ENCODE results near the gene SMIM32.

- TF ChIP-seq POLR2A (IDR thresholded peaks at IDR 0.05; ENCODE audit: low read depth, low read length) (no peak), EZH2 (IDR thresholded peaks at IDR 0.05; ENCODE audit: borderline replicate concordance, low read depth, low read length, severe bottlenecking) (no peak), CTCF (IDR thresholded peaks at IDR 0.05; ENCODE audit: extremely low read depth in 1 of 2, insufficient read depth in 1 of 2, low read depth in 1 of 2, low read length in 2 of 2) (no peak), POLR2AphosphoS5 (IDR thresholded peaks at IDR 0.05; ENCODE audit: insufficient read depth, low read depth, low read length) (no peak), GATA2 (IDR thresholded peaks at IDR 0.05; ENCODE audit: insufficient read depth, insufficient read length, low read depth, low read length) (no peak)
Measured at GRCh38 chr5:136153581-136154236, 39.3 kb downstream of the SMIM32 start.

Data from endothelial cell of umbilical vein (primary cell).